ENCODE measurements around the gene TMTC2.

The TMTC2 gene

DNA sequence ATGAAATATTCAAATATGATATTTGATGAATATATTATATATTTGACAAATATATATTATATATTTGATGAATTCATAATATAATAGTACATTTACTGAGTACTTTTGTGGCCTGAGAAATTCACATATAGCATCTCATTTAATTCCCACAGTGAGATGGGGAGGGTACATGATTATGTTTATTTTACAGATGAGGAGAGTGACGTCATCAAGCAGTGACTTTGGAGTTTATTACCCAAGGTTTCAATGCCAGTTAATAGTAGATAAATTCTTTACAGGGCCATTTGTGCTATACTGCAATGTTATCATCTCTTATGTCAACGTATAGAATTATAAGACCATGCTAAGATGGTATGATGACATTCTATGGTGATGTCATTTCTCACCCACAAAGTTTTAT, 352.7 kb downstream of the TMTC2 start:
- DNase-seq = no peak

DNA sequence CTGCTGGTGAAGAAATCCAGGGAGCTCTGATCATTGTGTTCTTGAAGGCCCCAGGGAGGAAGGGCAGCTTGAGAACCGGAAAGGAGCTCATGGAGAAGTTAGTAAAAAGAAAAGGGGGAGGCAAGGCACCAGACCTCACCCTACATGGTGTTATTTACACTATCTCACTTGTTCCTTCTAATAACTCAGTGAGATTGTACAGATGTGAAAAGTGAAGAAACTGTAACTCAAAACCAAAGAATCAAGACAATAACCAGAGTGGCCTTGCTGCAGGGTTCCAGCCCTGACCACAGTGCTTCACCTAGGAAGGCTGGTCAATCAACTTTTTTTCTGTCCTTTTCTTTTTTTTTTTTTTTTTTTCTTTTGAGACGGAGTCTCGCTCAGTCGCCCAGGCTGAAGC, 353.6 kb downstream of the TMTC2 start:
- no peak for DNase-seq

DNA sequence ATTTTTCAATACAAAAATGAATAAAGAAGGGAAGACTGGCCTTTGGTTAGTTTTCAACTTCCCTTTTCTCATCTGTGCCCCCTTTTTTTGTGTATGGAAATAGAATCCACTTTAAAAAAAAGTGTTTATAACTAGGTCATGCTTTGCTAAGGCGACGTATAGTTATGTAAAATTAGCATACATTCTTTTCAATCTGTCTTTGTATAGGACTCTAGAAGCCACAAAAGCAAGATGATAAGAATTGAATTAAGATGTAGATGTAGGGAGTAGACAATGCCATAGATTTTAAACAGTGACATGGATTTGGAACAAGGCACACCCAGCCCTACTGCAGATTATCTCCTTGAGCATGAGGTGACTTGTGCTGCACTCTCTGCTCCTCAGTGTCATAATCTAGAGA, 354.3 kb downstream of the TMTC2 start:
- no peak for DNase-seq

DNA sequence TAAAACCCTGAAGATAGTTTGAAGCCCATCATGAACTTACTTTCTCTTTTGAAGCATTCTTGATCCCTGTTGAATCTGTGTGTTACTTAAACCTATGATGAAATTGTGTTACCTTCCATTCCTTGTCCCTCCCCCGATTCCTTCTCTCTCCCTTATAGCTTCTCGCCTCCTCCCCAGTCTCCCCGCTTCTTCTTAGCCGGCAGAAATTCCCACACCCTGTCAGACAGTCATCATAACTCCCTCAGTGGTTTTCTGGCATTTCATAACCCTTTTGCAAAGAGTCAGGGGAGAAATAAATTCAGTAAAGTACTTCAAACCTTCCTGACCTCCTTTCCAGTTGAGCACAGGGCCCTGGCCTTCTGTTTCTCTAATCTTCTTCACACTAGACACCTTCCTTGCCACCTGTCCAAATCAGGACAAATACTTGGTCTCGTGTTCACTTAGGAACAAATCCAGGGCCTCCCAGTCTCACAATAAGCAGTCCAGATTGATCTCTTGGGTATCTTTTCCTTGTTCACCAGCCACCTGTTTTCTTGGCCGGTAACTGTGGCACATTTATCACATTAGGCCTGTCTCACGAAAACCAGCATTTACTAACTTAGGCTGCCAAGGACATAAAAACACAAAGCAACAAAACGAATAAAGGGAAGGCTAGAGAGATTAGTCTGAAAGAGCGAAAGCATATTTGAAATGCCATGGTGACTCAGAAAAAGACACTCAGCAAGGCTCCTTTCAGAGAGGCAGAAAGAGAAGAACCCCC, 355.9 kb downstream of the TMTC2 start:
- no peak for DNase-seq

DNA sequence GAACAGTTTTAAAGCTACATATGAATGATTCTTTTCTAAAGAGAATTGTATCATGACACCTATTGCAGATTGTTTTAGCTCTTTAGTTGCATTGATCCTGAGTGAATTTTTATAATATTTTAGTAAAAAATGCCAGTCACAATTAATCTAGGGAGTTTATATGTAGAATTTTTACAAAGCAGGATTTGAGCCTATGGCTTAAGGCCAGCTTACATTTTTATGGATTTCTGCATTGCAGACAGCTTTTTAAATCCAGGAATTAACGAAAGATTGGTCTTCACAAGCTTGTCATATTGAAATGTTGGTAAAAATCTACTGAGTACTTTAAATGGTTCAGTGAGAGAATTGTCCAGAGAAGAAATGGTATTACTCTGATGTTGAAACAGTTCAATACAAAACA, 358.0 kb downstream of the TMTC2 start:
- DNase-seq = no peak

DNA sequence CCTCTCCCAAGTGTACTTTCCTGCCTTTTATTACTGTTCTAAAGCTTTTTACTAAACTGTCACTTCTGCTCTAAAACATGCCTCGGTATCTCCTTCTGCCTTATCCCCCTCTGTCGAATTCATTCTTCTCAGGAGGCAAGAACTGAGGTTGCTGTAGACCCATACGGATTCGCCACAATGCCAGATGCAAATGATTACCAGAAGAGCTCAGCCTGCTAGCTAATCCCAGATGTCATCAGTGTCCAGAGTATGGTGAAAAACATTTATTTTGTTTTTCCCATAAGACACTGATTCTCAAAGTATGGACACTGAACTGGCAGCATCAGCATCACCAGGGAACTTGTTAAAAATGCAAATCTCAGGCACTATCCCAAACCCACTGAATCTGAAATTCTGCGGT, 359.3 kb downstream of the TMTC2 start:
- no peak for DNase-seq

DNA sequence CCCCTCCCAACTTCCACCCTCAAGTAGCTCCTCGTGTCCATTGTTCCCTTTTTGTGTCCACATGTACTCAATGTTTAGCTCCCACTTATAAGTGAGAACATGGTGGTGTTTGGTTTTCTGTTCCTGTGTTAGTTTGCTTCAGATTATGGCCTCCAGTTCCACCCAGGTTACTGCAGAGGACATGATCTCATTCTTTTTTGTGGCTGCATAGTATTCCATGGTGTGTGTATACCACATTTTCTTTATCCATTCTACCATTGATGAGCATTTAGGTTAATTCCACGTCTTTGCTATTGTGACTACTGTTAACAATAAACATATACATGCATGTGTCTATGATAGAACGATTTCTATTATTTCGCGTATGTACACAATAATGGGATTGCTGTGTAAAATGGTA, 362.6 kb downstream of the TMTC2 start:
- no peak for DNase-seq

DNA sequence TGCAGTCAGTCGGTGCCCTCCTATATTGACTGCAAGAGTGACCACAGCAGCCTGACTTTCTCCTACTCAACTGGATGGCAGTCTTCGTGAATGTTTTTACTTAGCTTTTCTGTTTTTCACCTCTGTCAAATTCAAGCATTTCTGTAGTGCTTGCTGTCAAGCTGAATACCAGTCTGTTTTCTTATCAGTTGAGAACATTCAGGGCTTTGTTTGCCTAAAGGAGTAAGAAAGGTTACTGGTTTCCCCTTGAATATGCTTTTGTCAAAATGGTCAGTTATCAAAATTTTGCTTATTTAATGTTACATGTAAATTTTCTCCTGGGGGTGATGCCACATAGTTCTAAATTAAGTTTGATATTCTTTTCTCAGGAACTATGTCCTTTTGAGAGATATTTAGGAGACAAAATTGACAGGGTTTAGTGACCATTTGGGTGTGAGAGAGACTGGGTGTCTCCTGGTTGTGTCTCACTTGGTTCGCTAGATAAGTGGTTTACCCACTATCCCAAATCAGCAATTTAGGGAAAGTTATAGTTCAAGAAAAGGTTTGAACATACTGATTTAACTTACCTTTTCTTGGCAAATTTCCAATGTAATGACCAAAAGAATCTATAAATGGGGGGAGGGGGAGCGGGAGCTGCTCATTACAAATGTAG, 366.3 kb downstream of the TMTC2 start:
- DNase-seq = no peak

DNA sequence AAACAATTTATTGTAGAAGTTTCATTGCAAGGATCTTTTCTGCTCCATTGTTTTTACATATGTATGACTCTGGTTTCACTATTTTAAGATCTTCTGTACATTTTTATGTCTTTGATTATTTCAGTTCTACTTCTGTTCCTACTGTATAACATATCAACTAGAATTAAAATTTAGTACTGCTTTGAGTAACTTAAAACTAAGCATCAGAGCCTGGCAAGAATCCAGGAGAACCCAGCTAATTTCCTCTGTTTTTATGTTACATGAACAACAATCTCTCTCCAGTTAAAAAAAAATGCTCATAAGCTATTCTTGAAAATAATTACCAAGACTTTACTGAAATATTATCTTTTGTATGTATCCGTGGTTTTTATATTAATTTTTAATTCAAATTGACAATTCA, 370.7 kb downstream of the TMTC2 start:
- no peak for DNase-seq

DNA sequence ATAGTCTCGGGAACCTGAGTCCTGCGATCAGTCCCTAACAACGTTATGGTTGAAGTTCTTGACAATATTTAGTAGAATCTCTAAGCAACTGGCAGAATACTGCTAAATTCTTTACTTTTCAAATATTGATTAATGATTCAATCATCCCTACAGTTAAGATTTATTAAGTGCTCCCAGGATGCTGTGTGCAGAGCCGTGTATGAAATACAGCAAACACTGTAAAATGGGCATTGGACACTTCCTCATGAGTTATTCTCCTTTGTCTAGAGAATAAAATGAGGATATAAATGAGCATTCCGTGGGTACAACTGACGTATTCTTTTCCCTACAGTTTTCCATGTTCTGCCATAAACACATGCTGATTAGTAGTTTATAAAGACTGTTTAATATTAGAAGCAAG, 372.4 kb downstream of the TMTC2 start:
- no peak for DNase-seq

DNA sequence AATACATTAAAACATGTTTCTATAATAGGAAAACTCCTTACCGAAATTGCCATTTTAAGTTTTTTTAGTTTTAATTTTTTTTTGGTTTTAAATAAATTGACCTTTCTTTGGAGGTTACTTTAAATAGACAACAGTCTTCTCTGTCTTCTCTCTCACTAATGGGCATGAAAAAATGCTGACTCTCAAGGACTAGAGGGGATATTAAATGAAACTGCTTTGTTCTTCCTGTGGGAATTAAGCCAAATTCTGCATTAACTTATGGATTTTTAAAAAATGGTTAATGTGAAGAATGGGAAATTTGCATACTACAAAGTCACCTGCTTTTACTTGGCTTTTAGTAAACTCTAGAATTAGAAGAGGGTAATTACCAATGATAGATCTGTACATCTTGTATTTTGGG, 378.9 kb downstream of the TMTC2 start:
- no peak for DNase-seq

DNA sequence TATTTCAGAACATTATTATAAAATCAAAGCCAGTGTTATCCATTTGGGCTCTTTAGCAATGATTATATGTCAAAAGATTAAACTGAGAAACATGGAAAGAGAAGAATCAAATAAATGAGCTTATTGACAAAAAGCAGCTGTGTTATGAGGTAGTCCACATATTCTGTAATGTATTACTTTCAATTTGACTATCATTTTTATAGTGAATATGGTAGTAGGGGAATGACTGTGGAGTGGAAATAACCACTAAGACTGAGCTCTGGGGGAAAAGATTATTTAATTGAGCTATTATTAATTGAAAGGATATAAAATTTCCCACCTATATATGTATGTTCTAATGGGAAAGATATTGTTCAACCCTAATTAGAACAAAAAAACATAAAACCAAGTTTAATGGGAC, 381.3 kb downstream of the TMTC2 start:
- no peak for DNase-seq

DNA sequence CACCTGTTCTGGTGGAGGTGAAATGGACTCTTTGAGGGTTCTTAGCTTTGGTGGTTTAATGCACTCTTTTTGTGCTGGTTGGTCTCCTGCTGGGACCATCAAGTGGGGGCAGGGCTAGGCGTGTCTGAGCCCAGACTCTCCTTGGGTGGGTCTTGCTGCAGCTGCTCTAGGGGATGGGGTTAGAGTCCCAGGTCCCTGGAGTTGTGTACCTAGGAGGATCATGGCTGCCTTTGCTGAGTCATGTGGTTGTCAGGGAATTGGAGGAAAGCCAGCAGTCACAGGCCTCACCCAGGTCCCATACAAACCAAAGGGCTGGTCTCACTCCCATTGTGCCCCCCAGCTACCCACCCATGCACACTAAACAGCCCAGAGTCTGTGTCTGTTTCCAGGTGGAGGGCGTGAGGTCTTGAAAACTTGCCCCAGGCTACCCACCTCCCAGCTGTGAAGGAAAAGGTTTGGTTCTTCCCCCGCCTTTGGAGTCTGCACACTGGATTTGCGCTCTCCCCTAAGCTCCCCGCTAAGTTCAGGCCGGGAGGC, 387.7 kb downstream of the TMTC2 start:
- DNase-seq = no peak

DNA sequence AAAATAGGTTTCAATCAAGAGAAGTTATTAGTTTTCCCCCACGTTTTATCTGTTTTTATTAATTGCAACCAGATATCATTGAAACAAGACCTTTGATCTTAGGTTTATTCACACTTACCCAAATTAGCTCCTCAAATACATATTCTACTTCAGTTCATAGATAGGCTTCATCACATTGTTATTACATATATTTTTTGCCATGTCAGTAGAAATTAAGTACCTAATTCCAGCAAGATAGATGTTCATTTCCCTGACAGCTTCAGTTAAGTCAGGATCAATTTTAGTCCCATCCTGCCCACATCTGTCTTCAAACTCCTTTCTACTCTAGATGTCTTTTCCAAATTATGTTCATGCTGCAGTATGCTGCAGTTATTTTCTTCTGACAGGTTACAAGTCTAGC, 388.8 kb downstream of the TMTC2 start:
- no peak for DNase-seq

DNA sequence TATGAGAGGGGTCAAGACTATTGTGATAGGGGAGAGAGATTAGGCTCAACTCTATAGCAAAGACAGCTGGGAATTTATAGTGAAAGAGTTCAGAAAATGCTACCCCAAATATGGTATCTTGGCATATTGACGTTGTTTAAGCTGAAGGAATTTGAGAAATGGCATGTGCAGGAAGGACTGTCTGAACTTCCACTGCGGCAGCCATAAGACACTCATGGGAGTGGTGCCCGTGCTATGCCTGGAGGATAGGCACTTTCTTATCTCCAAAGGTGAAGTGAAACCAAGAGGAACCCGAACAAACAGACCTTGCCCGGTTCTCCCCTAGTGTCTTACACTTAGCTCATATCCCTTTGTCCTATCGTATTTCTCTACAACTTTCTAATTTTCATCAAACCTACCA, 390.3 kb downstream of the TMTC2 start:
- DNase-seq = no peak

DNA sequence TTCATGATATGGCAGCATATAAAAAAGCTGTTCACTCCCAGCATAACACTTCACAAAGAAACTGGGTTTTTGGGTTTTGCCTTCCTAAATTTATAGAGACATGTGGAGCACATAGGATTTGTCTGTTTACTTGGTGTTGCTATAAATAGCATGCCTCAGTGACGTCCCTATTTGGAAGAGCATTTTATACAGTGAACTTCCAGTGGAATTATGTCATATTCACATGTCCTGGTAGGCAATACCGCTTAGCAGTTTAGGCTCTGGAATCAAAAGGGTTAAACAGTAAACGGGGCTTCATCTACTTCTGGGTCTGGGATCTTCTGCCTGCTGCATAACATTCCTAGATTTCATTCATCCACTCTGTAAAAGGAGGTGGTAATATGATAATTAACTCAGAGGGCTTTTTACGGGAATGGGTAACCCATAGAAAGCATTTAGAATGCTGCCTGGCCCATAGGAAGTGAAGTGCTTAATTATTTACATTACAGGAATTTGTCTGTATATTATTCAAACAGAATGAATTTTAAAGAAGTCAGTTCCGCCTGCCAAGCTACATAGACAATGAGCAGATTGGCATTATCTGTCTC, 396.1 kb downstream of the TMTC2 start:
- no peak for DNase-seq

DNA sequence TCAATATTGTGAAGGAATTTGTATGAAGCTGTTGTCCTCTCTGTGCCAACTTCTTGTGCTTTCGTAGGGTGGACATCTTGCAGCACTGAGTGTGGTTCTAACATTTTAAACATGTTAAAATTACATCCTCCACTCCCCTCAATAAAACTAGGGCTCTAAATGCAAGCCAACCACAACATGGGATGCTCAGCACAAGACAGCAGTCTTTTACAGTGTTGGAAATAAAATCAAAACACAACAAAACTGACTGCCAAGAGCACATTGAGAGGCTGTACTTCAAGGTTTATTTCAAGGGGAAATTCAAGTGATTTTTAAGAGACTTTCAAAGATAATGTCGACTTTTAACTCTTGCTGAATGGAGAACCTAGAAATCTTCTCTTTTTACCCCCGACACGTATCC, 396.9 kb downstream of the TMTC2 start:
- no peak for DNase-seq

DNA sequence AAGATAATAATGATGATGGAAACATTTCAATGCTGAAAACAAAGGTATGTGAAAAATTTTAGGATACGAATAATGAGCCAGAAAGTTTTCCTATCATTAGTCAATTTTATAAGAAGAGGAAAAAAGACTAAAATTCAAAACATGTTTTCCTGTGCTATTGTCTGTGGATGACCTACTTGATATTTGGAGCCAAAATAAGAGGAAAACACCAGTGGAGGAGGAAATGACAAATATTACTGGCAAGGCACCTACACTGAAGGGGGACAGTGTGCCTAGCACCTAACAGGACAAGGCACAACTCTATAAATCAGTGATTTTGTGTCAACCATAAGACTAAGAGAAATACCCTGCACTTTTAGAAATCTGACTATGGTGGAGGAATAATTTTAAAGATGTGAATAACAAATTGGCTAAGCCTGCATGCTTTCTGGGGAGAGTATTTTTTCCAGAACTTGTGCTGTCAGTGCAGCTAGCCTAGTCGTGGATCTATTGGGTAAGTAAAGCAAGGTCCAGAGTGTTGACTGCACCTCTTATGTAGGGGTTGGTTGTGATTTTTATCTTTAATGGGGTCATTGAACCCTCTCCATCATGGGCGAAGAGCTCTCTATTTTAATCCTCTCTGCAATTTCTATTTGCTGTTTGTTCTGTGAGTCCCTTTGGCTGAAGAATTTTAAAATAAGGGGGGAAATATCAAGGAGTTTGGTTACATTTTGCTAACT, 398.0 kb downstream of the TMTC2 start:
- DNase-seq = no peak

DNA sequence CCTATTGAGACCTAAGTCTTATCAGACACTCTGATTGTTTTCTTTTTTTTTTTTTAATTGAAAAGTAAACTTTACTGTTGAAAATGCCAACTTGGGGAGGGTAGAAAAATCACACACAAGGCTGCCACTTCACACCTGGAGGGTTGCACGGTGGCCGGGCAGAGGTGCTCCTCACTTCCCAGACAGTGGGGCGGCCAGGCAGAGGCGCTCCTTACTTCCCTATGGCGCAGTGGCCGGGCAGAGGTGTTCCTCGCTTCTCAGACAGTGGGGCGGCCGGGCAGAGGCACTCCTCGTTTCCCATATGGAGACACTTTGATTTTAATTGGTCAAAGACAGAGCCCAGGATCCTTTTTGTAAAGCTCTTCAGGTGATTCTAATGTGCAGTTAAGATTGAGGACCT, 399.3 kb downstream of the TMTC2 start:
- no peak for DNase-seq

DNA sequence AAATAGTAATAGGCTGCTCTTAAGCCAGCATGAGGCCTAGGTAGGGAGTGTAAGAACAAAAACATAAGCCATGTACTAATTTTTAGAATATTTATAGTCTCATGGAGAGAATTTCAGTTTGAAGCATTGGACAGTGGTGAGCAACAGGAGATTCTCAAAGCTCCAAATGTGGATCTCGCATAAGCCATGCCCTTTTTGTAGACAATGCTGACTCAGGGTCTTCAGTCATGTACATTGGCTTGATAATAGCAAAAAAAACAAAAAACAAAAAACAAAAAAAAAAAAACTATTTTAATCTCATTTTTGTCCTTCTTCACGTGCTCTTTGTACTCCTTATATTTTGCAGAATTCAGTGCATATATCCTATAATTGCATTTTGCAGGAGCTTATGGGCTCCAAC, 402.9 kb downstream of the TMTC2 start:
- no peak for DNase-seq

DNA sequence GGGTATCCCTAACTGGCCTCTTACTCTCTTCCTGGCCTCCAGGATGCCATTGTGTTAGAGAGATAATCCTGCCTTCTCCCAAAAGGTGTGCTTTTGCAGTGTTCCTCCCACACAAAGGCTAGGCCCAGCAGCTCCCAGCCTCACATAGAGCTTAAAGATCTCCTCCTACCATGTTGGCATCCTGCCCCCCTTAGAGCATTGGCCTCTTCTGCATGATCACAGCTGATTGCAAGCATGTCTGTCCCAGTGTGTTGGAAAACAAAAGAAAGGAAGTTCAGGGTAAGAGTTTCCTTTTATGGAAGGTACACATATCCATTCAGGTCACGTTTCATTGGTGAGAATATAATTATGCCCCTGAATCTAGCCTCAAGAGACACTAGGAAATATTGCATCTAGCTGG, 405.4 kb downstream of the TMTC2 start:
- no peak for DNase-seq

DNA sequence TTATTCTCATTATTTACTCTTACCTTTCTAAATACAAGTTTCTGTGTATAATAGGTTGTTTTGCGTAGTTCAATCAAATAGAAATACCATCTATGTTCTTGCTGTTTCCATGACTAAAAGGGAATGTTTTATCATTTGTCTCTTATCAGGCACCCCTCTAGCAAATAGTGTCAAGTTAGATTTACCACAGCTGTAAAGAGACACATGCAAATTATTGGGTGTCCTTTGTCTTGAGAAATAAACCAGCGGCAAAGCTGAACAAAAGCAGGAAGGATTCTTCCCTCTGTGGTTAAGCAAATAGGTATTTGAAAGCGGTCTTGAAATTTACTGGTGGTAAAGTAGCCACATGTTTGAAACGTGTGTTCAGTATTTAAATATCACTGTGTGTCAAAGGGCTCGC, 405.9 kb downstream of the TMTC2 start:
- DNase-seq = no peak

DNA sequence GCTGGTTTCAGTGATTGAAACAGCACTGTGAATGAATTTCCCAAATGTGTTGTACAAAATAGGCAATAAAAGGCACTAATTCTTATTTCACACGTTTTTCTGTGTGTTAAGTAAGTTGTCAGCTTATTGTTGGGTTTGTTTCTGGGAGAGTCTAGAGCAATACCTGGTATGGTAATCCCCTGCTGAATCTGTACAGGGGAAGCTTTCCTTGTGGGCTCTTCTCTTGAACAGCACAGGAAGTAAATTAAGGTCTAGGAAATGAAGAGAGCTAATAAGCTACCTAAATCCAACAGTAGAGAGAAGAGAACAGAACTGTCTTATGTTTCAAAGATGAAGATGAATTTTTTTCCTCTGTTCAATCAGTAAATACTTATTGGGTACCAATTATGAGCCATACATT, 406.7 kb downstream of the TMTC2 start:
- no peak for DNase-seq
